Panc1 (cell line): ENCODE results near the gene SPZ1.

ENCODE experiments used
- POLR2AphosphoS5 ChIP-seq: IDR thresholded peaks from 2 replicates; pipeline ENCODE4 v1.6.1; 2012; ENCODE audit warnings: mild to moderate bottlenecking, low read depth, low read length, moderate library complexity
- SIN3A ChIP-seq: IDR thresholded peaks from 2 replicates; pipeline ENCODE4 v1.6.1; 2012; ENCODE audit warnings: low read depth, mild to moderate bottlenecking, low read length, moderate library complexity, borderline replicate concordance; ENCODE audit not compliant: insufficient read depth
- TCF7L2 ChIP-seq: IDR thresholded peaks from 2 replicates; pipeline ENCODE4 v1.6.1; 2011; ENCODE audit warnings: mild to moderate bottlenecking, low read depth, low read length, inconsistent platforms
- TF ChIP-seq, protein P1 (sequence below): fragments of 450-650 bp; IDR thresholded peaks from 2 replicates; pipeline ENCODE4 v1.5.1; 2017; ENCODE audit warnings: mild to moderate bottlenecking
- TF ChIP-seq, protein P2 (sequence below), 2 experiments: IDR thresholded peaks; 2 replicates each; pipeline ENCODE4 v1.6.1; 2011 to 2012; ENCODE audit warnings: low read depth in 2 of 2, control low read depth in 1 of 2, low read length in 1 of 2, mild to moderate bottlenecking in 1 of 2, moderate library complexity in 1 of 2; ENCODE audit not compliant: insufficient read depth in 1 of 2

DNA sequence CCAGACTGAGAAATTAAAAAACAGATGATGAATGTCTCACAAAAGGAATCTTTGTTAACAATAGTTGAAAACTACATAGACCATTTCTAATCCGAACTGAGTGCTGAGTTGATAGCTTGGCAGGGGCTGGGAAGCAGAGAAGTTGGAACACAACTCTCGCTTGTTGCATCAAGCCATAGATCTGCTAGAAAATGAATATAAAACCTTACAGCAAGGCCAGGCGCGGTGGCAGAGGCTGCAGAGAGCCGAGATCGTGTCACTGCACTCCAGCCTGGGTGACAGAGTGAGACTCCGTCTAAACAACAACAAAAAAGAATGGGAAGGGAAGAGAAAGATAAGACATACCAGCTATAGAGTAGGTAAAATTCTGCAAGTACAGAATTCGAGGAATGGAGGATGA is 28.0 kb upstream of the SPZ1 start:
- TF ChIP-seq POLR2AphosphoS5 (no peak), SIN3A (no peak), TCF7L2 (no peak)
- TF ChIP-seq, protein P1, sequence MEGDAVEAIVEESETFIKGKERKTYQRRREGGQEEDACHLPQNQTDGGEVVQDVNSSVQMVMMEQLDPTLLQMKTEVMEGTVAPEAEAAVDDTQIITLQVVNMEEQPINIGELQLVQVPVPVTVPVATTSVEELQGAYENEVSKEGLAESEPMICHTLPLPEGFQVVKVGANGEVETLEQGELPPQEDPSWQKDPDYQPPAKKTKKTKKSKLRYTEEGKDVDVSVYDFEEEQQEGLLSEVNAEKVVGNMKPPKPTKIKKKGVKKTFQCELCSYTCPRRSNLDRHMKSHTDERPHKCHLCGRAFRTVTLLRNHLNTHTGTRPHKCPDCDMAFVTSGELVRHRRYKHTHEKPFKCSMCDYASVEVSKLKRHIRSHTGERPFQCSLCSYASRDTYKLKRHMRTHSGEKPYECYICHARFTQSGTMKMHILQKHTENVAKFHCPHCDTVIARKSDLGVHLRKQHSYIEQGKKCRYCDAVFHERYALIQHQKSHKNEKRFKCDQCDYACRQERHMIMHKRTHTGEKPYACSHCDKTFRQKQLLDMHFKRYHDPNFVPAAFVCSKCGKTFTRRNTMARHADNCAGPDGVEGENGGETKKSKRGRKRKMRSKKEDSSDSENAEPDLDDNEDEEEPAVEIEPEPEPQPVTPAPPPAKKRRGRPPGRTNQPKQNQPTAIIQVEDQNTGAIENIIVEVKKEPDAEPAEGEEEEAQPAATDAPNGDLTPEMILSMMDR, result no peak
- TF ChIP-seq, protein P2, sequence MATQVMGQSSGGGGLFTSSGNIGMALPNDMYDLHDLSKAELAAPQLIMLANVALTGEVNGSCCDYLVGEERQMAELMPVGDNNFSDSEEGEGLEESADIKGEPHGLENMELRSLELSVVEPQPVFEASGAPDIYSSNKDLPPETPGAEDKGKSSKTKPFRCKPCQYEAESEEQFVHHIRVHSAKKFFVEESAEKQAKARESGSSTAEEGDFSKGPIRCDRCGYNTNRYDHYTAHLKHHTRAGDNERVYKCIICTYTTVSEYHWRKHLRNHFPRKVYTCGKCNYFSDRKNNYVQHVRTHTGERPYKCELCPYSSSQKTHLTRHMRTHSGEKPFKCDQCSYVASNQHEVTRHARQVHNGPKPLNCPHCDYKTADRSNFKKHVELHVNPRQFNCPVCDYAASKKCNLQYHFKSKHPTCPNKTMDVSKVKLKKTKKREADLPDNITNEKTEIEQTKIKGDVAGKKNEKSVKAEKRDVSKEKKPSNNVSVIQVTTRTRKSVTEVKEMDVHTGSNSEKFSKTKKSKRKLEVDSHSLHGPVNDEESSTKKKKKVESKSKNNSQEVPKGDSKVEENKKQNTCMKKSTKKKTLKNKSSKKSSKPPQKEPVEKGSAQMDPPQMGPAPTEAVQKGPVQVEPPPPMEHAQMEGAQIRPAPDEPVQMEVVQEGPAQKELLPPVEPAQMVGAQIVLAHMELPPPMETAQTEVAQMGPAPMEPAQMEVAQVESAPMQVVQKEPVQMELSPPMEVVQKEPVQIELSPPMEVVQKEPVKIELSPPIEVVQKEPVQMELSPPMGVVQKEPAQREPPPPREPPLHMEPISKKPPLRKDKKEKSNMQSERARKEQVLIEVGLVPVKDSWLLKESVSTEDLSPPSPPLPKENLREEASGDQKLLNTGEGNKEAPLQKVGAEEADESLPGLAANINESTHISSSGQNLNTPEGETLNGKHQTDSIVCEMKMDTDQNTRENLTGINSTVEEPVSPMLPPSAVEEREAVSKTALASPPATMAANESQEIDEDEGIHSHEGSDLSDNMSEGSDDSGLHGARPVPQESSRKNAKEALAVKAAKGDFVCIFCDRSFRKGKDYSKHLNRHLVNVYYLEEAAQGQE (IDR thresholded peaks at IDR 0.05; ENCODE audit: insufficient read depth in 1 of 2, low read depth in 2 of 2, low read length in 1 of 2), result no peak
